ENCODE data around the gene UROC1.

DNA sequence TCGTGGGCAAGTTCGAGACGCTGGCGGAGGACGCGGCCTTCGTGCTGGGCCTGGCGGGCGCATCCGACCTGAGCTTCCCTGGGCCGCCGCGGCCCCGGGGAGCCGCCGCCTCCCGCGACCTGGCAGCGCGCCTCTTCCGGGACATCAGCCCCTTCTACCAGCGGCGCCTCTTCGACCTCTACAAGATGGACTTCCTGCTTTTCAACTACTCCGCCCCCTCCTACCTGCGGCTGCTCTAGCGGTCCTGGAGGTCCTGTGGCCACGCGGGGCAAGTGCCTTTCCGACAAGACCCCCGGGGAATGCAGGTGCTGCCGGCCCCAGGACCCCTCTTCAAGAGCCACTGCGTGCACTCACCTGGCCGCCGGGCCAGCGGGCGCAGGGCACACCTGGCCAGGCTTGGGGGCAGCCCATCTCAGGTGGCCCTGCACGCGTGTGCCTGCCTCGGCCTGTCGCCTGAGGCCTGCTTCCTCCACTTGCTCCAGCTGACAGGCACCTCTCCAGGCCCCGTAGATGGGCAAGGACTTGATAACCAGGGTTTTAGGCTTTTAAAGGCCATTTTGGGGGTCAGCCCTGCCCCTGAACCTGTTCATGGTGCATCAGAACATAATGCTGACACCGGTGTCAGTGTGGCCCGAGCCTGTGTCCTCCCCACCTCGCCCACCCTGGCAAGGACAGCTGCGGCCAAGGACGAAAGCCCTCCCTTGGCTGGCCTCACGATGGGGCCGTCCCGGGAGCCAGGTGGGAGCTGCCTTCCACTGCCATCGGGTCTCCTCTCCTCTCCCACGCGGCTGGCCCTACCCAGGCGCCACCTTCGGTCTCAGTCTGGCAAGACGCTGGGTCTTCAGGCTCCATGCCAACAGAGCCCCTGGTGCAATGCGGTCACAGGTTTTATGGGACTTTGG lies 25.0 kb upstream of the UROC1 start:
- TF ChIP-seq, protein P1, sequence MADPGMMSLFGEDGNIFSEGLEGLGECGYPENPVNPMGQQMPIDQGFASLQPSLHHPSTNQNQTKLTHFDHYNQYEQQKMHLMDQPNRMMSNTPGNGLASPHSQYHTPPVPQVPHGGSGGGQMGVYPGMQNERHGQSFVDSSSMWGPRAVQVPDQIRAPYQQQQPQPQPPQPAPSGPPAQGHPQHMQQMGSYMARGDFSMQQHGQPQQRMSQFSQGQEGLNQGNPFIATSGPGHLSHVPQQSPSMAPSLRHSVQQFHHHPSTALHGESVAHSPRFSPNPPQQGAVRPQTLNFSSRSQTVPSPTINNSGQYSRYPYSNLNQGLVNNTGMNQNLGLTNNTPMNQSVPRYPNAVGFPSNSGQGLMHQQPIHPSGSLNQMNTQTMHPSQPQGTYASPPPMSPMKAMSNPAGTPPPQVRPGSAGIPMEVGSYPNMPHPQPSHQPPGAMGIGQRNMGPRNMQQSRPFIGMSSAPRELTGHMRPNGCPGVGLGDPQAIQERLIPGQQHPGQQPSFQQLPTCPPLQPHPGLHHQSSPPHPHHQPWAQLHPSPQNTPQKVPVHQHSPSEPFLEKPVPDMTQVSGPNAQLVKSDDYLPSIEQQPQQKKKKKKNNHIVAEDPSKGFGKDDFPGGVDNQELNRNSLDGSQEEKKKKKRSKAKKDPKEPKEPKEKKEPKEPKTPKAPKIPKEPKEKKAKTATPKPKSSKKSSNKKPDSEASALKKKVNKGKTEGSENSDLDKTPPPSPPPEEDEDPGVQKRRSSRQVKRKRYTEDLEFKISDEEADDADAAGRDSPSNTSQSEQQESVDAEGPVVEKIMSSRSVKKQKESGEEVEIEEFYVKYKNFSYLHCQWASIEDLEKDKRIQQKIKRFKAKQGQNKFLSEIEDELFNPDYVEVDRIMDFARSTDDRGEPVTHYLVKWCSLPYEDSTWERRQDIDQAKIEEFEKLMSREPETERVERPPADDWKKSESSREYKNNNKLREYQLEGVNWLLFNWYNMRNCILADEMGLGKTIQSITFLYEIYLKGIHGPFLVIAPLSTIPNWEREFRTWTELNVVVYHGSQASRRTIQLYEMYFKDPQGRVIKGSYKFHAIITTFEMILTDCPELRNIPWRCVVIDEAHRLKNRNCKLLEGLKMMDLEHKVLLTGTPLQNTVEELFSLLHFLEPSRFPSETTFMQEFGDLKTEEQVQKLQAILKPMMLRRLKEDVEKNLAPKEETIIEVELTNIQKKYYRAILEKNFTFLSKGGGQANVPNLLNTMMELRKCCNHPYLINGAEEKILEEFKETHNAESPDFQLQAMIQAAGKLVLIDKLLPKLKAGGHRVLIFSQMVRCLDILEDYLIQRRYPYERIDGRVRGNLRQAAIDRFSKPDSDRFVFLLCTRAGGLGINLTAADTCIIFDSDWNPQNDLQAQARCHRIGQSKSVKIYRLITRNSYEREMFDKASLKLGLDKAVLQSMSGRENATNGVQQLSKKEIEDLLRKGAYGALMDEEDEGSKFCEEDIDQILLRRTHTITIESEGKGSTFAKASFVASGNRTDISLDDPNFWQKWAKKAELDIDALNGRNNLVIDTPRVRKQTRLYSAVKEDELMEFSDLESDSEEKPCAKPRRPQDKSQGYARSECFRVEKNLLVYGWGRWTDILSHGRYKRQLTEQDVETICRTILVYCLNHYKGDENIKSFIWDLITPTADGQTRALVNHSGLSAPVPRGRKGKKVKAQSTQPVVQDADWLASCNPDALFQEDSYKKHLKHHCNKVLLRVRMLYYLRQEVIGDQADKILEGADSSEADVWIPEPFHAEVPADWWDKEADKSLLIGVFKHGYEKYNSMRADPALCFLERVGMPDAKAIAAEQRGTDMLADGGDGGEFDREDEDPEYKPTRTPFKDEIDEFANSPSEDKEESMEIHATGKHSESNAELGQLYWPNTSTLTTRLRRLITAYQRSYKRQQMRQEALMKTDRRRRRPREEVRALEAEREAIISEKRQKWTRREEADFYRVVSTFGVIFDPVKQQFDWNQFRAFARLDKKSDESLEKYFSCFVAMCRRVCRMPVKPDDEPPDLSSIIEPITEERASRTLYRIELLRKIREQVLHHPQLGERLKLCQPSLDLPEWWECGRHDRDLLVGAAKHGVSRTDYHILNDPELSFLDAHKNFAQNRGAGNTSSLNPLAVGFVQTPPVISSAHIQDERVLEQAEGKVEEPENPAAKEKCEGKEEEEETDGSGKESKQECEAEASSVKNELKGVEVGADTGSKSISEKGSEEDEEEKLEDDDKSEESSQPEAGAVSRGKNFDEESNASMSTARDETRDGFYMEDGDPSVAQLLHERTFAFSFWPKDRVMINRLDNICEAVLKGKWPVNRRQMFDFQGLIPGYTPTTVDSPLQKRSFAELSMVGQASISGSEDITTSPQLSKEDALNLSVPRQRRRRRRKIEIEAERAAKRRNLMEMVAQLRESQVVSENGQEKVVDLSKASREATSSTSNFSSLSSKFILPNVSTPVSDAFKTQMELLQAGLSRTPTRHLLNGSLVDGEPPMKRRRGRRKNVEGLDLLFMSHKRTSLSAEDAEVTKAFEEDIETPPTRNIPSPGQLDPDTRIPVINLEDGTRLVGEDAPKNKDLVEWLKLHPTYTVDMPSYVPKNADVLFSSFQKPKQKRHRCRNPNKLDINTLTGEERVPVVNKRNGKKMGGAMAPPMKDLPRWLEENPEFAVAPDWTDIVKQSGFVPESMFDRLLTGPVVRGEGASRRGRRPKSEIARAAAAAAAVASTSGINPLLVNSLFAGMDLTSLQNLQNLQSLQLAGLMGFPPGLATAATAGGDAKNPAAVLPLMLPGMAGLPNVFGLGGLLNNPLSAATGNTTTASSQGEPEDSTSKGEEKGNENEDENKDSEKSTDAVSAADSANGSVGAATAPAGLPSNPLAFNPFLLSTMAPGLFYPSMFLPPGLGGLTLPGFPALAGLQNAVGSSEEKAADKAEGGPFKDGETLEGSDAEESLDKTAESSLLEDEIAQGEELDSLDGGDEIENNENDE (IDR thresholded peaks at IDR 0.05; ENCODE audit: low read depth, low read length), result no peak
- TF ChIP-seq ZNF121 (CRISPR knock-in tag; conservative IDR thresholded peaks at IDR 0.05) (no peak), SIN3A (IDR thresholded peaks at IDR 0.05; ENCODE audit: borderline replicate concordance in 2 of 2, control insufficient read depth in 1 of 2, low read depth in 2 of 2, low read length in 2 of 2) (no peak), RFX5 (IDR thresholded peaks at IDR 0.05; ENCODE audit: low read depth, low read length) (no peak)
- TF ChIP-seq, protein P2, sequence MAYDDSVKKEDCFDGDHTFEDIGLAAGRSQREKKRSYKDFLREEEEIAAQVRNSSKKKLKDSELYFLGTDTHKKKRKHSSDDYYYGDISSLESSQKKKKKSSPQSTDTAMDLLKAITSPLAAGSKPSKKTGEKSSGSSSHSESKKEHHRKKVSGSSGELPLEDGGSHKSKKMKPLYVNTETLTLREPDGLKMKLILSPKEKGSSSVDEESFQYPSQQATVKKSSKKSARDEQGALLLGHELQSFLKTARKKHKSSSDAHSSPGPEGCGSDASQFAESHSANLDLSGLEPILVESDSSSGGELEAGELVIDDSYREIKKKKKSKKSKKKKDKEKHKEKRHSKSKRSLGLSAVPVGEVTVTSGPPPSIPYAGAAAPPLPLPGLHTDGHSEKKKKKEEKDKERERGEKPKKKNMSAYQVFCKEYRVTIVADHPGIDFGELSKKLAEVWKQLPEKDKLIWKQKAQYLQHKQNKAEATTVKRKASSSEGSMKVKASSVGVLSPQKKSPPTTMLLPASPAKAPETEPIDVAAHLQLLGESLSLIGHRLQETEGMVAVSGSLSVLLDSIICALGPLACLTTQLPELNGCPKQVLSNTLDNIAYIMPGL (CRISPR knock-in tag; IDR thresholded peaks at IDR 0.05), result no peak
